Measurements from ENCODE around the gene MED16.

GRCh38 chr19:881385-882071 is 11.5 kb downstream of the MED16 start:
- TF ChIP-seq EZH2 (IDR thresholded peaks at IDR 0.05; ENCODE audit: insufficient read depth, poor library complexity, severe bottlenecking) (no peak), EZH2phosphoT487 (IDR thresholded peaks at IDR 0.05; ENCODE audit: insufficient read depth, low read depth) (no peak)
